Brain microvascular endothelial cell (primary cell): Measurements from ENCODE around the gene PRKACB.

Experiments
- DNase-seq: peaks from one replicate; pipeline ENCODE4 v3.0.0-alpha.2; 2020
- H3K27ac ChIP-seq: fragments of 250-450 bp; sonication (Bioruptor Pico); 2 replicates; pipeline ENCODE4 v1.5.1; 2020; ENCODE audit warnings: mild to moderate bottlenecking, moderate library complexity
- H3K27me3 ChIP-seq: fragments of 250-450 bp; sonication (Bioruptor Pico); replicated peaks from 2 replicates; pipeline ENCODE4 v1.5.1; 2020; ENCODE audit warnings: mild to moderate bottlenecking
- H3K36me3 ChIP-seq: fragments of 250-450 bp; sonication (Bioruptor Pico); replicated peaks from 2 replicates; pipeline ENCODE4 v1.5.1; 2020; ENCODE audit warnings: mild to moderate bottlenecking
- H3K4me3 ChIP-seq: 2 replicates; pipeline ENCODE4 v1.5.1; 2011; ENCODE audit warnings: low read depth, mild to moderate bottlenecking, control low read depth, low read length, moderate library complexity
- in situ Hi-C: cut with HindIII; loops from 2 replicates; pipeline ENCODE4 v1.10.0; 2017; ENCODE audit warnings: low sequenced_read_pairs, low pct_ligation_motif_present
- TF ChIP-seq, protein P1 (sequence below): IDR thresholded peaks from 2 replicates; pipeline ENCODE4 v1.5.1; 2011; ENCODE audit warnings: low read depth, mild to moderate bottlenecking, moderate library complexity, low read length, control low read depth, inconsistent platforms; ENCODE audit errors: missing control alignments

Gene PRKACB

DNA sequence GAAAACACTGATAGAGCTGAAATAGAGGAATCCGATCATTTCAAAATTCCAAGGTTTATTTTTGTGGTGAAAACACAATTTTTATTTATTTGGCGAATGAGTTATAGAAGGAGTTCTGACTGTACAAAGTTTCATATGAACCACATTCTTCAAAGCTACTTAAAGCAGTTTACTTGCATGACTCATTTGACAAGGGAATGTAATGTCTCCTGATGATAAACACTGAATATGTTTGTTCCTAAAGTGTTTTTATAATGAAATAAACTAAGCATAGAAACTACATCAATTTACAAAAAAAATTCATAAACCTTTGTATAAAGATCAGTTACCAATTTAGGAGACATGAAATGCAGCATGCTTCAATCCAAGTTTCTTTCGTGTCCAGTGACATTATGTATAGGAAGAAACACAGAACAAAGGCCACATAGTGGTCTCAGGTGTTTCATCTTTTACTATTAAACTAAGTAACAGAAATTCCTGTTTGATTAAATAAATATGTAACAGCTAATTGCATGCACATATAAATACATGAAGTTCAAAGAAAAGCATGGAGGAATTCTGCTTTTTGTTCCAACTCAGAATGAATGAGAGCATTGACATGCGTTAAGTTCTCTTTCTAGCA lies 2.5 kb downstream of the PRKACB start:
- no peak for DNase-seq
- H3K4me3 ChIP-seq = no peak overlapping the region
- H3K27me3 ChIP-seq = no peaks in the 10 kb centered on the region
- TF ChIP-seq, protein P1, sequence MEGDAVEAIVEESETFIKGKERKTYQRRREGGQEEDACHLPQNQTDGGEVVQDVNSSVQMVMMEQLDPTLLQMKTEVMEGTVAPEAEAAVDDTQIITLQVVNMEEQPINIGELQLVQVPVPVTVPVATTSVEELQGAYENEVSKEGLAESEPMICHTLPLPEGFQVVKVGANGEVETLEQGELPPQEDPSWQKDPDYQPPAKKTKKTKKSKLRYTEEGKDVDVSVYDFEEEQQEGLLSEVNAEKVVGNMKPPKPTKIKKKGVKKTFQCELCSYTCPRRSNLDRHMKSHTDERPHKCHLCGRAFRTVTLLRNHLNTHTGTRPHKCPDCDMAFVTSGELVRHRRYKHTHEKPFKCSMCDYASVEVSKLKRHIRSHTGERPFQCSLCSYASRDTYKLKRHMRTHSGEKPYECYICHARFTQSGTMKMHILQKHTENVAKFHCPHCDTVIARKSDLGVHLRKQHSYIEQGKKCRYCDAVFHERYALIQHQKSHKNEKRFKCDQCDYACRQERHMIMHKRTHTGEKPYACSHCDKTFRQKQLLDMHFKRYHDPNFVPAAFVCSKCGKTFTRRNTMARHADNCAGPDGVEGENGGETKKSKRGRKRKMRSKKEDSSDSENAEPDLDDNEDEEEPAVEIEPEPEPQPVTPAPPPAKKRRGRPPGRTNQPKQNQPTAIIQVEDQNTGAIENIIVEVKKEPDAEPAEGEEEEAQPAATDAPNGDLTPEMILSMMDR = no peak
- in situ Hi-C loops = loop anchor here (10.0 to 25.0 kb wide), 2 partner anchors 288 to 616 kb away; no protein-coding TSS in a partner anchor
- no peak overlapping the region for H3K27ac ChIP-seq
- no peaks in the 10 kb centered on the region for H3K36me3 ChIP-seq

DNA sequence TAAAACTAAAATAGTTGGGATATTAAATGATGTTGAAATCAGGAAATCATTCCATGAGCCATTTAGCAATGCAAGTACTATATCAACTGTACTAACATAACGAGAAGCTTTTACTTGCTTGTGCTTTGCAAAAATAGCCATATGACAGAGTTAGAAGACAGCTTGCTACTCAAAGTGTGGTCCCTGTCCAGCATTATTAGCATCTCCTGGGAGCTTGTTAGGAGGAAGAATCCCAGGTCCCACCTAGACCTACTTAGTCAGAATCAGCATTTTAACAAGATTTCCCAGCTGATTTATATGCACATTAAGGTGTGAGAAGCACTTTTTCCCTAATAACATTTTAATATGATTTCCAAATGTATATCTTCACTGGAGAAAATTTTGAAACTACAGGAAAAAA lies 4.7 kb downstream of the PRKACB start:
- Histone ChIP-seq H3K4me3 (no peak overlapping the region), H3K36me3 (no peaks in the 10 kb centered on the region), H3K27me3 (no peaks in the 10 kb centered on the region), H3K27ac (no peak overlapping the region)
- no peak for DNase-seq
- TF ChIP-seq, protein P1 = no peak
- in situ Hi-C loops = loop anchor here (10.0 to 25.0 kb wide), 2 partner anchors 286 to 614 kb away; no protein-coding TSS in a partner anchor

DNA sequence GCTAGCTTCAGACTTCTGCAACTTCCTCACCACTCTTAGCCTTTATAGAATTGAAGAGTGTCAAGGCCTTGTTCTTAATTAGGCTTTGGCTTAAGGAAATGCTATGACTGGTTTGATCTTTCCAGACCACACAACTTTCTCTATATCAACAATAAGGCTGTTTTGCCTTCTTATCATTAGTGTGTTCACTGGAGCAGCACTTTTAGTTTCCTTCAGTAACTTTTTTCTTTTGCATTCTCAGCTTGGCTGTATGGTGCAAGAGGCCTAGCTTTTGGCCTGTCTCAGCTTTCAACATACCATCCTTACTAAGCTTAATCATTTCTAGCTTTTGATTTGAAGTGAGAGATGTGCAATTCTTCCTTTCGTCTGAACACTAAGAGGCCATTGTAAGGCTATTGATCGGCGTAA lies 8.6 kb downstream of the PRKACB start:
- DNase-seq = no peak
- H3K4me3 ChIP-seq = no peak overlapping the region
- no peak overlapping the region for H3K27ac ChIP-seq
- TF ChIP-seq, protein P1 = no peak
- no peaks in the 10 kb centered on the region for H3K27me3 ChIP-seq
- in situ Hi-C loops = loop anchor here (25.0 kb wide), 1 partner anchor 460 kb away; no protein-coding TSS in a partner anchor
- H3K36me3 ChIP-seq = no peaks in the 10 kb centered on the region

DNA sequence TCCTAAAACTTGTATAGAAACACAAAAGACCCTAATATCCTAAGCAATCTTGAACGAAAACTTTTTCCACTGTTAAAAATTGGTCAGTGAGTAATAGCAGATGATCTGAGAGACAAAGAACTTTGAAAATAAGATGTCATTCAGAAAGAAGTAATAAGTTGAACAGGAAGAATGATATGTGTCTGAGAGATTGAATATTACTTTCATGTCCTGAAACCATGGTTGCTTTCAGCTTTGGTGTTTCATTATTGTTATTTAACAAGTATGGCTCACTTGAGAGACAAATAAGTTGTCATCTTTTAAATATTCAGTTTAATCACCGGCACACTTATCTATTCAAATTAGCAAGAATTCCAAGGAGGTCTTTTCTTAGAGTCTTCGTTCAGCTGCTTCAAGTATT lies 11.4 kb downstream of the PRKACB start:
- H3K27ac ChIP-seq = no peak overlapping the region
- H3K27me3 ChIP-seq = no peaks in the 10 kb centered on the region
- in situ Hi-C loops = loop anchor here (25.0 kb wide), 1 partner anchor 457 kb away; no protein-coding TSS in a partner anchor
- TF ChIP-seq, protein P1 = no peak
- no peak for DNase-seq
- no peak overlapping the region for H3K4me3 ChIP-seq
- H3K36me3 ChIP-seq = no peaks in the 10 kb centered on the region

DNA sequence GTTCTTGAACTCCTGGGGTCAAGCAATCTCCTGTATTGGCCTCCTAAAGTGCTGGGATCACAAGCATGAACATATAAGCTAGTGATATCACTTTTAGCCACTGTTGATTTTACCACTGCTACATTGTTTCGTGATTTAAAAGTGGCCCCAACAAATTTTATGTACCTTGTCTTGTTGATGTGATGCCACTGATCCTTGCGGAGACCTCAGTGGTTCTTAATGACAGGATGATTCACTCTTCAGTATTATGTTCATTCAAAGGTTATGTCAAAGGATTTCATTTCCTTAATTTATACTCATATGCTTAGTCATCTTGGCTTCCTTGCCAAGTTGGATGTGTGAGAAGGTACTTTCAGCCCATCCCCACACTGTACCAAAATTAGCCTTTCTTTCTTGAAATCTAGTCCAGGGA lies 12.1 kb downstream of the PRKACB start:
- Histone ChIP-seq H3K36me3 (no peaks in the 10 kb centered on the region), H3K27me3 (no peaks in the 10 kb centered on the region), H3K4me3 (no peak overlapping the region), H3K27ac (no peak overlapping the region)
- TF ChIP-seq, protein P1 = no peak
- in situ Hi-C loops = loop anchor here (25.0 kb wide), 1 partner anchor 456 kb away; no protein-coding TSS in a partner anchor
- DNase-seq = peak; percentile 64
